HTR-8/SVneo (cell line): ENCODE measurements around the gene FARSB.
"Not testable (repeated sequence)": the region's sequence is repeated elsewhere in the genome, so short reads cannot be mapped to it uniquely, and the experiment has no call there.

ENCODE experiments used
- DNase-seq: peaks from one replicate; pipeline ENCODE4 v3.0.0; 2011; ENCODE audit warnings: low spot score, mixed read lengths; ENCODE audit not compliant: insufficient read length
- FAIRE-seq: peaks from 2 replicates; lab custom pipeline; 2011; peaks lifted over from hg19 to GRCh38; lab: Jason Lieb, UNC

The FARSB gene

DNA sequence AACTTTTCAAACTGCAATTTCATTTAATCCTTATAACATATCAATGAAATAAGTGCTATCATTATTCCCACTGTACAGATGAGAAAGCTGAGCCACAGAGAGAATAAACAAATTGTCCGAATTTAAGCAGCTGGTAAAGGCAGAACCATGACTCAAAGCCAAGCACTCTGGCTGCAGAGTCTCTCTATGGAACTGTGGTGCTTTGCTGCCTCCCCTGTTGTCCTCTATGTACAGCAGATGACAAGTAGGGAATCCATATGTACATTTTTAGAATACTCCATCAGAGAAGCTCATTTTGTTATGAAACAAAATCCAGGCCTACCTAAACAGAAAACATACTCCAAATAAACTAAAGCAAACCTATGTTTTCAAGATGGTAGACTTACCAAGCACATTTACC is 45.1 kb downstream of the FARSB start:
- no peak for FAIRE-seq
- no peak for DNase-seq

DNA sequence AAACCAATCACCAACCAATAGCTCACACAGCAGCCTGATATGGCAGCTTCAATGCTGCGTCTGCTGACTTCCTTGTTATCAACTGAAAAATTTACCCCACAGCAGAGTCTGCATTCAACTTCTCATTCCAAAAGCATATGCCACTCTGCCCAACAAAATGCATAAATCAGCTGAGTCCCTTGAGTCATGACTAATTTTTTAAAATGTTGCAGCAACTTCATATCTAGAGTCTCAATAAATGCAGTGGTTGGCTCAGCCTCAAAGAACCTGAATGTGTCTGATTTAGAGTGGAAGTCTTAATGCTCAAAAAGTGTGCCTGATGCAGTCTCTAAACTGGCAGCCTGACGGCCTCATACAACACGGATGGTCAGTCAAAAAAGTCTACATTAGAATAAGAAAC is 46.5 kb downstream of the FARSB start:
- FAIRE-seq = no peak

DNA sequence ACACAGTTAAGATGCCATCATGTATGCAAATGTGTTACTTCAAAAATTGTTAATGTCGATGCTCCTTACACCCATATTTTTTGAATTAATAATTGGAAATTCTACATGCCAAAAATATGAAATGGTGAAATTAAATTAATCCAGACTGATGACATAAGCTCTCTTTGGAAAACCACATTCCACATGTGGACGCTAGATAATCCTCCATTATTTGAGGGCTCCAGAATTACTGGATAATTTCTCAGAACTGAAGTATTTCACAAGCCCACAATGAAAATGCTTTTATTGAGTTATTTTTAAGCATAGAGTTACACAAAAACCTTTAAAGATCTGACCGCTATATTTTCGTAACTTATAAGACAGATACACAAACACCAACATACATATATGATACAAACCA is 47.8 kb downstream of the FARSB start:
- no peak for FAIRE-seq
- no peak for DNase-seq

More for the DNA sequence above, 46.5 kb downstream of the FARSB start:
- no peak for DNase-seq

DNA sequence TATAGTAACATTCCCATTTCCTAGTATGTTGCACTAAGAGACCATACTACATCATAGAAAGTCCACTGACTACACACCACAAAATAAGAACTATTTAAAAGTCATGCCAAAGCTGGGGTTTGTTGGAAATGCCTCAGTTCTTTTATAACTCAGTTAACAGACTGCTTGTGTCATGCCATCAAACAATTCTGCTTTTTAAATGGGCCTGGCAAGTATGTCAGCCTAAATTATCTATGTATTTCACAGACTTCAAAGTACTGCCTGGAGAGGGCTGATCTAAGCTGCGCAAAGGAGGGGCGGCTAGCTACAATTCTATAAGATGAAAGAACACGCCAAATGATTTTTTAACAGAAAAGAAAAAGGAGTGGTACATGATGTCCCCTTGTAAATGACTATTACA is 49.6 kb downstream of the FARSB start:
- FAIRE-seq = no peak

DNA sequence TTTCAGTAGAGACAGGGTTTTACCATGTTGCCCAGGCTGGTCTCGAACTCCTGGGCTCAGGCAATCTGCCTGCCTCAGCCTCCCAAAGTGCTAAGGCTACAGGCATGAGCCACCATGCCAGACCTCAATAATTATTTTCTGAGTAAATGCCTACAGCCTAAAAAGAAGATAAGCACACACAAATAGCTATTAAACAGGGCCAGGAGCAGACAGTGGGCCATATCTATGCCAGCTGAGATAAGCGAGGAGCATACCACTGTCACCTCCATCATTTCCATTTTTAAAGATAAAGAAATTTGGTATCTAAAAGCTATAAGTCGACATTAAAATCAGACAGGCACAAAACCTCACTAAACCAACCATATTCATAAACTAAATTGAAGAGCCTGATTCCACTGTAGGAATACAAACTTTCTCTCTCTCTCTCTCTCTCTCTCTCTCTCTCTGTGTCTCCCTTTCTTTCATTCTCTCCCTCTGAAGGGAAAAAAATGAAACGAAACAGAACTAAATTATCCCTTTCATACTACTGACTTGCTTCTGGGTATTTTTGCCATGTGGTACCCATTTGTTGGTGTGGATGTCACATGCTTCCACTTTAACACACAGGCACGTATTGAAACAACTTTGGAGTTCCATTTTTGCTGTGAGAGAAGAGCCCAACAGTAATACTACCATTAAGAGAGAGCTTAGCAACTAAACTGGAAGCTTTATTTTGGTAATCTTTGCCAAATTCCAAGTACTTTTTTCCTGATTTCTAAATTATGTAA is 51.0 kb downstream of the FARSB start:
- no peak for DNase-seq
- FAIRE-seq = no peak

More for the DNA sequence above, 49.6 kb downstream of the FARSB start:
- no peak for DNase-seq

DNA sequence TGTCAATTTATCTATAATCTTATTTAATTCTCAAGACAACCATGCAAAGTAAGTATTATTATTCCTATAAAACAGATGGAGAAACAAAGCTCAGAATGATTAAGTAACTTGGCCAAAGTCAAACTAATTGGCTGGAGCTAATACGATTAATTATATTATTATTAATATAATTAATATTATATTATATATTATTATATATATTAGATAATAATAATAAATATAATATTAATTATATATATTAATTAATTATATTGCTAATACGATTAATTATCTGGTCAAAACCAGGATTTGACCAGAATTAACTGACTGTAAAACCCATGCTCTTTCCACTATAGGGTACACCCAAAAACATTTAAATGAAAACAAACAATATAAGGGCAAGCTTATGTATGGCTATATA is 52.4 kb downstream of the FARSB start:
- no peak for FAIRE-seq
- no peak for DNase-seq

DNA sequence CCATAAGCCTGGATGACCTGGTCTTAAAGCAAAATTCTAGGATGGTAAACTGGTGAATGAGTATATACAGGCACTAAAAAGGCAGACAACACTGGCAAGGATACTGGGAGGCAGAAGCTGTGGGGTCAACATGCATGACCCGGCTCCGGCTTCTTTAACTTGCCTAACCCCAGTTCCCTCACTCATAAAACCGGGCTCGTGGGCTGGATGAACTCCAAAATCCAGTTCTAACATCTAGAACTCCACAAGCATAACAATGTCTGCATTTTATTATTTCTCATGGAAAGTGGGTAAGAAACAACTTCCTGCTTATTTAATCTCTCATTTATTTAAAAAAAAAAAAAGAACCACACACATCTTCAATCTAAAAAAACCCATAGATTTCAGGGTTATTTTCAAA is 57.3 kb downstream of the FARSB start:
- DNase-seq = no peak
- no peak for FAIRE-seq

DNA sequence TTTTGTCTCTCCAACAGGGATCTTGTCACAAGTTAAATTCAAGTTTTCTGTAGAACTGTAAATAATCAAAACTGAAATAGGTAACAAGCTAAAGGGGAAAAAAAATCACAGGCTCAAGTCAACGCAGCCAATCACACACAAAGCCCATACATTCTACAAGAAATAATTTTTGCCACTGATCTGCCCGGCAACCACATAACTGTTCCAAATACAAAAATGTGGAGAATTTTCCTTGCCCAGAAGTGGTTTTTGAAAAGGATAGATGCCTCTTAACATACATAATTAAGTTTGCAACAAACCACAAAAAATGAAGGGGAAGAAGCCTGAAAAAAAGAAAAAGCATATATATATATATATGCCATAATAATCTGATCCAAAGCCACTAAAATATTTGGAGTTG is 60.3 kb downstream of the FARSB start:
- FAIRE-seq (no peak), DNase-seq (no peak)

DNA sequence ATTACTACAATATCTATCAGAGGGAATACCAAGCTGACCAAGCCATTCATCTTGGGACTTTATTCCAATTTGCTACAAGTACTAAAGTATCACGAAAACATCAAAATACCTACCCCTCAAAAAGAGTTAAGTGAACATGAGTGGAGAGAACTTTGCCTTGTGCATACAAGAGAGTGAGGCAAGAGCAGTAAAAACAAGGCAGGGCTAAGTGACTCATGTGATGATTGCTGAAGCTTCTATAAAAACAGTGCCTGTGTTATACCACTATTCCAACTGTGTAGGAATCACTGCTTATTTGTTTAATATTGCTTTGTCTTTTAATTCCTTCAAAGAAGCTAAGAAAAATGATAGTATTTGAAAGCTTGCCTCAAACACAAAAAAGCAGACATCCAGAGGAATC is 61.2 kb downstream of the FARSB start:
- no peak for DNase-seq
- no peak for FAIRE-seq

DNA sequence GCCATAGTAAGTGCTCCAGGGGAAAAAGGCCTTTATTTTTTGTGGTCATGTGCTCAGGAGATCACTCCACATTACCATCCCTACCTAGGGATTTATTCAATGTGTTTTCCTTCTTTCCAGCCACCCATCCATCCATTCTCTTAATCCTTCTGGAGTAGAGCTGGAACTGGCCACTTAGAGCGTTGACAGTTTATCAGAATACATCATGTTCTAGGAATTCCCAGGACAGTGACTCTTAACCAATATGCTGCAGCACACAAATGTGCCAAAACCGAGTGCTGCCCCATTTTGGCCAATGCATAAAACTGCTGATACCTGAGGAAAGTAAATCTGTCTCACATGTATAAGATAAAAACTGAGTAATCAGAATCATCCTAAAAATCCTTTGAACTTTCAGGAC is 63.7 kb downstream of the FARSB start:
- no peak for DNase-seq
- no peak for FAIRE-seq

DNA sequence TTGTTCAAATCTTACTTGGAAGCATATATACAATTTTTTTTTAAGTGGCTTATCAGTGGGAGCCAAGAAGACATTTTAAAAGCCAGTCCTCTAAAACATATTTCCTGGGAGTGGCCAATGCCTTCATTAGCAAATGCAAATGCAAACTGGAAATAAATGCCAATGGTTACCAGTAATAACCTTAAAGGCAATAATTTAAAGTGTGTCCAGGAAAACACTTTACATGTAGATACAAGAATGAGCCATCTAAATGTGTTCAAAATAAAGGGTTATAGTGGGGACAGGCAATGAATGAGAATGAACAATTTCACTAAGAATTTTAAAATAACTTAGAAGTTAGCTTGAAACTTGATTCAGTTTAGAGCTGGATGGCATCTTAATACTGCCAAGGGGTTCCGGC is 64.2 kb downstream of the FARSB start:
- FAIRE-seq = no peak

DNA sequence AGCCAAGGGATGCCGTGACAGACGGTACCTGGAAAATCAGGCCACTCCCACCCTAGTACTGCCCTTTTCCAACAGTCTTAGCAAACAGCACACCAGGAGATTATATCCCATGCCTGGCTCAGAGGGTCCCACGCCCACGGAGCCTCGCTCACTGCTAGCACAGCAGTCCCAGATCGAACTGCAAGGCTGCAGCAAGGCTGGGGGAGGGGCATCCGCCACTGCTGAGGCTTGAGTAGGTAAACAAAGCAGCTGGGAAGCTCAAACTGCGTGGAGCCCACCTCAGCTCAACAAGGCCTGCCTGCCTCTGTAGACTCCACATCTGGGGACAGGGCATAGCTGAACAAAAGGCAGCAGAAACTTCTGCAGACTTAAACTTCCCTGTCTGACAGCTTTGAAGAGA is 71.3 kb downstream of the FARSB start:
- not testable (repeated sequence) for DNase-seq, FAIRE-seq

More for the DNA sequence above, 64.2 kb downstream of the FARSB start:
- no peak for DNase-seq

DNA sequence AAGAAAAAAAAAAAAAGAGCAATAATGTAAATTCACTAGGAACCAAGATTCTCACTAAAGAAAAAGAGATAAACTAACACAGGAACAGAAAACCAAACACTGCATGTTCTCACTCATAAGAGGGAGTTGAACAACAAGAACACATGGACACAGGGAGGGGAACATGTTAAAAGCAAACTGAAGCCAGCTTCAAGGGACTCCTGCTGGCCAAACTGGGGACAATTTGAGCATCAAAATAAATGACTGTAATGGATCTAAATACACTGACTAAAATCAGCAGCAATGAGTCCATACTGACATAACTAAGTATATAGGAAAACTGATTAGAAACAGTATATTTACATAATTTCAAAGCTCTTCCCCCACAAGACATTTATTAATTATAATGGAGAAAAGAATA is 73.0 kb downstream of the FARSB start:
- DNase-seq = no peak
- FAIRE-seq = no peak

DNA sequence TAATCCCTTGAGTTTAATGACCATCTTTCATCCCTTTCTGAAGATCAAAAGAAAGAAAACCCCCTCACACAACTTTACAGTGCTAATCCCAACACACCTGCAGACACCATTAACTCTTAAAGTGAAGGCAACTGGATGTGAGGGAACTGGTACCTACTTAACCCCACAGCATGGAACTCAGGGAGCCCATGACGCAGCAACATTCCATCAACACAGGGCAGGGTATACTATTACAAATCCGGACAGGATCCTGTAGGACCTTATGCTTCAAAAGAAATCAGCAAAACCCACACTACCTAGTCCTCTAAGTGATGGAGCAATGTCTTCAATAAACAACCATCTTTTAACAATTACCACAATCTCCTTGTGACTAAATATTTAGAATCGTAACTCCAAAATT is 78.6 kb downstream of the FARSB start:
- FAIRE-seq (no peak), DNase-seq (no peak)

DNA sequence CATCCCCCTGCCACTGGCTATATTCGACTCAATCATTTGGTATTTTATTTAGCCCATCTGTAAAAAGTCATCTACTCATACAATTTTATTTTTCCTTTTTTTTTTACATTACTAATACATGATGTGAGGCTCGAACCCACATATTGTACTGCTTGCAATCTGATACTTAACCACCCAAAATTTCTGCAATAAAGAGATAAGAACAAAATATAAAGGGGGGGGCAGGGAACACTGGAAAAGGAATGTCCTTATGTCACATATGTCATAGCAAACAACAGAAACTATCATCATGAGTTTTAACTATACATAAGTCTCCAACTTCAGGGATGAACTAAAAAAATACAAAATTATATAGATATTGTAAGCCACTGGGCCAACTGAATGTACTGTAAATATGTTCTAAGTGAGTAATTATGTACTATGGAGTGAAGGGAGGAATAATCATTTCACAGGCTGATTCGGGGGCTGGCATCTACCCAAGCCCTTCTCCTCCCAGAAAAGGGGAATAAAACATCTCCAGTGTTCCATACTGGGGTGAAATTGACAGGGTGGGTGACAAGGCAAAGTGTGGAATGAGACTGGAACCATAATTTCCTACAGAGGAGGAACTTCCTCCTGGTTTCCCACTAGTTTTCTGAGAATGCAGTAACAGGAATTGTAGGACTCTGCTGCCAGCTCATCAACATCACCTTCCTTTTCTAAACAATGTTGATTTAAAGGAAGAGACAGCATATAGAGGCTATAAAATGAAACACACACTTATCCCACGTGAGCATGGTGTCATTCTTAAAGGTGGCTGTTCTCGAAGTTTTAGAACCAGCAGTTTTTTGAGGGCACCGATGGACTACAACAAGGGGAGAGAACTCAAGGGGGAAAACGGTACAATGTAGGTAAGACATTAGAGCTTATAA is 79.5 kb downstream of the FARSB start:
- FAIRE-seq (no peak), DNase-seq (no peak)

DNA sequence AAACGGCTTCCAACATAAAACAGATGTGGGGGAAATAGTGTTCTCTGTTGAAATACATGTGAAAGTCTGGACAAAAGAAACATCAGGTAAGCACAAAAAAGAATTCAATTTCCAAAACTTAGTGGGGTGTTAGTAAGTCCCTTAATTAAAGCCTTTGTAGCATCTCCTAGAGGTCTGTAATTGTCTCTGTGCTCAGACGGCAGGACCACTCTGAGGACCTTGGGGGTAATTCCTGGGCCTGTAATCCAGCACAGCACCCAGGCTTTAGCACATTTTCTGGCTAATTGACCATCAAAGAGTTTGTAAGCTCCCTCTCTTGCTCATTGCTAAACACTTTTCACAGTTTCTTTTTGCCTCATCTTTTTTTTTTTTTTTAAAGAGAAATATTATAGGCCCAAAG is 80.3 kb downstream of the FARSB start:
- no peak for FAIRE-seq

DNA sequence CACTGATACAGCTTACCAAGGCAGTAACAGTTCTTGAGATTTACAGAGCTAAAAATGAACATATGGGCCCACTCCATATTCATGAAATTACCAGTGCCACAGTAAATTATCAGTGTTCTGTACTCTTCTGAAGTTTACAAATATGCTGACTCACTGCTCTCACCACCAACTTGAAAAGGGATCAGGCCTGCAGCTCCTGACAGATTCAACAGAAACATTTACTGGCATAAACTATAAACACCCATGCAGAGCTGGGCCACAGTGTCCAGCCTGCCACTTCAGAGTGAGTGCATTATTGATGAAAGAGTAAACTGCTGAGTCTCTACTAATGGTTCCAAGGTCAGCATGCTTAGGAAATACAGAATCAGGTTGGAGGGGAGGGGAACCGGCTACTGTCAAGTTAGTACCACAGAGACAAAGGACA is 83.1 kb downstream of the FARSB start:
- FAIRE-seq (no peak), DNase-seq (no peak)

More for the DNA sequence above, 80.3 kb downstream of the FARSB start:
- no peak for DNase-seq

DNA sequence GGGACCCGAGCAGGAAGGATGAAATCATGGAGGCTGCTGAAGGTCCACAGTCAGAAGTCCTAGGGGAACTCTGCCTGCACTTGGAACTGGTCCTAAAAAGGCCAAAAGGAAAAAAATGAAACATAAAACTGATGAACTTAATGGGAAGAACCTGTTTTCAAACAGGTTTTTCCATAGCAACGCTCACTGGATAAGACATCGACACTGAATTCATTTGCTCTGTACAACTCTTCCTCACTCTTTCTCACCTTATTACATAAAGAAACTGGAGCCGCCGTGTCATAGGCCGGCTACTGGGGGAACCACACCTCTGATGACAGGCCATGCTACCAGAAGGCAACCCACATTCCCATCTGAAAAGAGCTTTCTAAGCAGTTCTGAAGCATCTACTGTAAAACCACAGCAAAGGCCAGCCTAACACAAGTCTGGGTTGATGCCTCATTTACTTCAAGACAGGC is 83.6 kb downstream of the FARSB start:
- DNase-seq (no peak), FAIRE-seq (no peak)

DNA sequence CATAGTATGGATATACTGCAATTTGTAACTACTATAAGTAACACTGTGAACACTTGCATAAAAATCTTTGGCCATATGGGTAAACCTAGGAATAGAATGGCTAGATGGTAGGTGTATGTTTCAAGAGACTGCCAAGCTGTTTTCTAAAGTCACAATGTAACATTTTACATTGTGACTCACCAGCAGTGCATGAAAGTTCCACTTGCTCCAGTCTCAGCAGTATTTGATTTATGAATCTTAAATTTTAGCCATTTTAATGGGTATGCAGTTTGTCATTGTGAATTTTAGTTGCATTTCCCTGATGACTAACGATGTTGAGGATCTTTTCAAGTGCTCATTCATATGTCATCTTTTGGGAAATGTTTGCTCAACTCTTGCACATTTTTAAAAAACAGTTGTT is 86.1 kb downstream of the FARSB start:
- no peak for FAIRE-seq
- no peak for DNase-seq

DNA sequence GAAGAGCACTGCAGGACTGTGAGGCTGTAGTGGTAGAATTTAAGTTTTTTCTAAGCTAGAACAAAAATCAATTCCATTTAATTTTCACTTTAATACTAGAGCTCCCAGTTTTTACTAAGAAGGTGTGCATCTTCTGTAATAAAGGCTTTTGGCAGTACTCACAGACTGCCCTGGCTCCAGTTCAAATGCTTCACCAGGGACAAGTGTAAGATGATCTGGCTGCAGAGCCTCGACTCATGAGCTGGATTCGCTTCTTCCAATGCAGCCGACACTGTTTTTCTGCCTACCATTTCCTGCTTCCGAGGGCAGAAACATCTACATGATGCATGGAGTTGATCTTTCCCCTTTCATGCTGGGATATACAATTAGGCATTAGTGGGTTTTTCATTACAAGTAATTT is 87.0 kb downstream of the FARSB start:
- DNase-seq (no peak), FAIRE-seq (no peak)

DNA sequence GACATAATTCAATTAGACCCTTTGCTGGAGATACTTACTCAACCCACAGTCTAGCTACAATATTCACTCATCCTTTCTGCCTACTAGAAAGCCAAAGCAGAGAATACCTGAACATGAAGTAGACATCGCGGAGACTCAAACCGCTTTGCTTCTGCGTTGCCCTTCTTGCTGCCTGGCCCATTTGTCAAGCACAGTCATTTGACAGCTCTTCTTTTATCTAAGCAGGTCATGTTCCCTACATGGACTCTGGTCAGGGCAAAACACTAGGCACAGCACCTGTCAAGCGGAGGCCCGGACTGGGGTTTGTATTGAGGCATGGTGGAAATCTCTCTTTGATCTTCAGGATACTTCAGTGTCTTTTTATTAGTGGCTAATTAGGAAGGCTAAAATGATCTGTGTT is 89.7 kb downstream of the FARSB start:
- DNase-seq = no peak
- no peak for FAIRE-seq
